ENCODE results near the gene PTPRH.
"Not testable (repeated sequence)": the region's sequence is repeated elsewhere in the genome, so short reads cannot be mapped to it uniquely, and the experiment has no call there.

Gene PTPRH

DNA sequence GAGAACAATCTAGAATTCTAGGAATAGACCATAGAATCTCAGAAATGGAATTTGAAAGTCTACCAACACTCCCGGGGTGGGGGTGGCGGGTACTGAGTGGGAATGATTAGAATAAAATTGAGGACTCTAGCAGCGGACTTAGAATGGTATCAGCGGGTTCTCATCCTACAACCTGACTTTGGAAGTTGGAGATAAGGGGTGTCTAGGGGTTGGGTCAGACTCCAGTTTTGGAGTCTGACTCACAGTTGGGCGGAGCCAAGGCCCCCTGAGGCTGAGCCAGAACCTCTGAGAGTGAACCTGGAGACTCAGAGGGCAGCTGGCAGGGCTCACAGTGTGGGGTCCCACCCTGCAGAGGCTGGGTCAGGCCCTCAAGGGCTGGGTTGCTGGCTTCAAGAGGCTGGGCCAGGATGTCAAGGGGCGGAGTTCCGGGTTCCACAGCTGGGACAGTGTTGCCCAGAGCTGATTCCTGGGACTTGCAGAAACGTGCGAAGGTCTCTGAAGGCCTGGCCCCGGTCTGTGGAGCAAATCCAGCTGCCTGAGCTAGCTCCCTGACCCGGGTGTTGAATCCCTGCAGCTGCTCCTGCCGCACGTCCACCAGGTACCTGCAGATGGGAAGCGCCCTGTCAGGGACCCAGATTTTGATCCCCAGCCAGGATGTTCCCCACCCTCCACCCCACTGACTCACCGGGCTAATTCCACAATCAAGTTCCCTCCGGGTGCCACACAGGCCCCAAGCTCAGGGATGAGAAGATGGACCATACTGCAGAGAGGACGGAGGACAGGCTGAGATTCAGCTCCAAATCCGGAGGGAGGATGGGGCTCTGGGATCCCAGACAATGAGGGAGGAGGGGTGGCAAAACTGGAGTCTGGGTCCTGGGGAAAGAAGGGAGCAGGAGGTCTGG is 50.2 kb downstream of the PTPRH start:
- H2AK5ac ChIP-seq (ENCODE audit: low read length), result no peak overlapping the region
- H3K27ac ChIP-seq (ENCODE audit: low read depth, low read length), result no peak overlapping the region
- peak; percentile 75 for DNase-seq
- no peak overlapping the region for H2BK5ac ChIP-seq (ENCODE audit: low read length)
- H3K79me2 ChIP-seq (ENCODE audit: control insufficient read depth, insufficient read depth, low read length), result no peaks in the 10 kb centered on the region
- H4K5ac ChIP-seq (ENCODE audit: low read length), result no peak overlapping the region
- H3K18ac ChIP-seq (ENCODE audit: low read length), result no peak overlapping the region
- H3K23ac ChIP-seq (ENCODE audit: low read length), result no peak overlapping the region
- no peaks in the 10 kb centered on the region for H3K36me3 ChIP-seq (ENCODE audit: control insufficient read depth, insufficient read depth, low read length)
- no peak overlapping the region for H2BK120ac ChIP-seq (ENCODE audit: low read depth, low read length)
- H2BK15ac ChIP-seq (replicated peaks; ENCODE audit: low read depth), result no peak overlapping the region
- no peaks in the 10 kb centered on the region for H3K4me1 ChIP-seq (ENCODE audit: control insufficient read depth, low read depth, low read length)
- no peak overlapping the region for H3K9ac ChIP-seq (ENCODE audit: low read length)
- H3K4ac ChIP-seq (ENCODE audit: low read depth, low read length), result no peak overlapping the region
- WGBS (ENCODE audit: extremely low coverage, insufficient coverage, low lambda C conversion rate), result no CpG with 5 or more reads among the region's 18 CpGs
- H4K8ac ChIP-seq (ENCODE audit: low read depth, low read length), result no peak overlapping the region
- no peaks in the 10 kb centered on the region for H3K79me1 ChIP-seq (ENCODE audit: low read length)
- H3K56ac ChIP-seq (ENCODE audit: low read length), result peak overlapping the region; percentile 5
- H3K27me3 ChIP-seq (ENCODE audit: insufficient read depth, low read length, poor library complexity), result peaks cover 6% of the 10 kb centered on the region
- H3K4me3 ChIP-seq (ENCODE audit: low read length), result no peak overlapping the region
- H3K4me2 ChIP-seq (ENCODE audit: low read length), result no peak overlapping the region

DNA sequence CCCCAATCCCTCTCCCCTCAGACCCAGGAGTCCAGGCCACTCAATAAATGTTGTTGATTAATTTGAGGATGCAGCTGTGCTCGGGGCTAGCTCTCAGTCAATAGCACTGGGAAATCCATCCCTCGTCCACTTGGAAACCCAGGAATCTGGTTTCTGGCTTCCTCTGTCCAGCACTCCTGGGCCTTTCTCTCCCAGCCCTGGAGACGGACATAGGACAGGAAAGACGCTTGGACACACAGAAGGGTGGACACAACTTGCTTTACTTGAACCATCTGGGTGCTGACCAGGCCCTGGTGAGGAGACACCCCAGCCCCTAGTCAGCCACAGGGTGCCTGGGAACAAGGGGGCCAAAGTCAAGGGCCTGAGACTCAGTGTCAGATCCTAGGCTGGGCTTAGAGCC is 50.9 kb downstream of the PTPRH start:
- Histone ChIP-seq H3K79me1 (ENCODE audit: low read length) (no peaks in the 10 kb centered on the region), H2BK5ac (ENCODE audit: low read length) (no peak overlapping the region), H3K27me3 (ENCODE audit: insufficient read depth, low read length, poor library complexity) (peaks cover 6% of the 10 kb centered on the region), H3K4me1 (ENCODE audit: control insufficient read depth, low read depth, low read length) (no peaks in the 10 kb centered on the region), H3K4me3 (ENCODE audit: low read length) (no peak overlapping the region), H3K9ac (ENCODE audit: low read length) (no peak overlapping the region), H4K8ac (ENCODE audit: low read depth, low read length) (no peak overlapping the region), H3K23ac (ENCODE audit: low read length) (no peak overlapping the region), H2AK5ac (ENCODE audit: low read length) (no peak overlapping the region), H3K36me3 (ENCODE audit: control insufficient read depth, insufficient read depth, low read length) (no peaks in the 10 kb centered on the region), H2BK120ac (ENCODE audit: low read depth, low read length) (no peak overlapping the region), H2BK15ac (replicated peaks; ENCODE audit: low read depth) (no peak overlapping the region), H3K79me2 (ENCODE audit: control insufficient read depth, insufficient read depth, low read length) (no peaks in the 10 kb centered on the region), H3K27ac (ENCODE audit: low read depth, low read length) (no peak overlapping the region), H3K4me2 (ENCODE audit: low read length) (no peak overlapping the region), H3K18ac (ENCODE audit: low read length) (no peak overlapping the region), H4K5ac (ENCODE audit: low read length) (no peak overlapping the region), H3K56ac (ENCODE audit: low read length) (no peak overlapping the region), H3K4ac (ENCODE audit: low read depth, low read length) (no peak overlapping the region)
- no peak for DNase-seq
- WGBS (ENCODE audit: extremely low coverage, insufficient coverage, low lambda C conversion rate), result no CpG with 5 or more reads among the region's 4 CpGs

DNA sequence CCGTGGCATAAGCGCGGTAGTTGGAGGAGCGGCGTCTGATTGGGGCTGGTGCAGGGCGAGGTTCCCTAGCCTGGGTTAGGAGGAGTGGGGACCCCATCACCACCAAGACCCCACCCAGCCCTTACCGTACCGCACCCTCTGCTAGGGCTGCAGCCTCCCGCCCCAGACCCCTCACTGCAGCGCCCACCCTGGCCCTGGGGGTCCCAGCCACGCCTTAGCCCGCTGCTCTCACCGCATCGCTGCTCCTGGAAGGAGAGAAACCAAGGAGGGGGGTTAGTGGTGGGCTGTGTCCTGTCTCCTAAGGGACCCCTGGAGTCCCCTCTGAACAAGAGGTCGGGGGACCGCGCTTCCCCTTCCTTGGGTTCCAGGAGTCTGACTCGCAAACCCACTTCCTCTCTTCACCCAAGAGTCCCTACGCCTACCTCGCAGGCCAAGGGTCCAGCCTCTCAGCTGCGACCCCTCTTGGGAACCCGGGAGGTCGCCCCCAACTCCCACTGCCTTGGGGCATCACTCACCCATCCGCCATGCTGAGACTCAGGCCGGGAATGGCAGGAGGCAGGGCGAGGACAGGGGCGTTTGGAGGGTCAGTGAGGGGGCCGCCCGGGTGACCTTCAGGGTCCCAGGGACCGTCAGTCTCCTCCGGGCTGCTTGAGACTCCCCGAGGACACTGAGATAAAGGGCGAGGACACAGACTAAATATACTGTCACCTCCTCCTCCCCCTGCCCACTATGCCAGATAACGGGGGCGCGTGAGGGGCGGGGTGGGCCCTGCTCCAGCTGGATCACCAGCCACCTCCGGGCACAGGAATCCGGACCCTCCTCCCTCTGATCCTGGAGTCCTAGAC is 52.0 kb downstream of the PTPRH start, which contains the start of gene TNNI3:
Gene TNNI3, minus strand, starts transcription at position 669 of the 845 bp plus-strand sequence. Its CDS starts 143 bp downstream, at position 526.
- Histone ChIP-seq H3K56ac (ENCODE audit: low read length) (peak within 1 kb of the TSS; percentile 56), H3K27ac (ENCODE audit: low read depth, low read length) (no peak within 1 kb of the TSS), H2BK5ac (ENCODE audit: low read length) (no peak within 1 kb of the TSS)

DNA sequence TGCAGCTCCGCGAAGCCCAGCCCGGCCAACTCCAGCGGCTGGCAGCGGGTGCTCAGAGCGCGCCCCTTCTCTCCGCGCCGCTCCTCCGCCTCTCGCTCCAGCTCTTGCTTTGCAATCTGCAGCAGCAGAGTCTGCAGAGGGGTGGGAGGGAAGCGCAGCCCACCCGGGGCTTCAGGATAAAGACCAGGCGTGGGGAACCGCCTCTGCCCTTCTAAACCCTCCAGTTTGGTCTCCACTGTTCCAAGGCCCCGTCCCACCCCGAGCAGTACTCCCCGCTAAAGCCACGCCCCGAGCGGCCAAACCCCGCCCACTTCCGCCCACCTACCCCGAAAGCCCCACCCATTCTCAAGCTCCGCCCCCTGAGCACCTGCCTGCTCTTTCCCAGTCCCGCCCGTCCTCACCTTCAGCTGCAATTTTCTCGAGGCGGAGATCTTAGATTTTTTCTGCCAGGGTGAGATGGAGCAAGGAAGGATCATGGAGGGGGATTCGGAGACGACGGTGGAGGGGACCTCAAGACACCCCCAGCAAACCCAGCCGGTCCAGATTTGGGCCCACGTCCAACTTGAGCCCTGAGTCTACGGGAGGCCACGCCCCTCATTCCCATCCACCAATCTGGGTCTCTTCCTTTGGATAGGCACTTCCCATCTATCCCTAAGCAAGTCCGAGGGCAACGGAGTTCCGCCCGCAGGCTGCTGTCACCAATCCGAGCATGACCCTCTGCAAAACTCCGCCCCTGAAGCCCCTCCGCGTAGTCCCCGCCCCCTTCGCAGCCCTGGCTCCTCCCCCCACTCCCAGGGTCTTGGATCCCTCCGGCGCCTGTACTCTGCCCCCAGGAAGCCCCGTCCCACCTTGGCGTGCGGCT is 52.9 kb downstream of the PTPRH start:
- no CpG with 5 or more reads among the region's 52 CpGs for WGBS (ENCODE audit: extremely low coverage, insufficient coverage, low lambda C conversion rate)
- no peak overlapping the region for H4K5ac ChIP-seq (ENCODE audit: low read length)
- H3K27ac ChIP-seq (ENCODE audit: low read depth, low read length), result no peak overlapping the region
- no peaks in the 10 kb centered on the region for H3K79me2 ChIP-seq (ENCODE audit: control insufficient read depth, insufficient read depth, low read length)
- H3K23ac ChIP-seq (ENCODE audit: low read length), result peak overlapping the region; percentile 57
- DNase-seq, result peak; percentile 91
- no peak overlapping the region for H3K4ac ChIP-seq (ENCODE audit: low read depth, low read length)
- peak overlapping the region; percentile 63 for H3K9ac ChIP-seq (ENCODE audit: low read length)
- peak overlapping the region; percentile 67 for H3K4me2 ChIP-seq (ENCODE audit: low read length)
- H3K4me3 ChIP-seq (ENCODE audit: low read length), result peak overlapping the region; percentile 26
- no peaks in the 10 kb centered on the region for H3K36me3 ChIP-seq (ENCODE audit: control insufficient read depth, insufficient read depth, low read length)
- H3K4me1 ChIP-seq (ENCODE audit: control insufficient read depth, low read depth, low read length), result no peaks in the 10 kb centered on the region
- no peak overlapping the region for H2BK15ac ChIP-seq (replicated peaks; ENCODE audit: low read depth)
- no peak overlapping the region for H2AK5ac ChIP-seq (ENCODE audit: low read length)
- H3K56ac ChIP-seq (ENCODE audit: low read length), result peak overlapping the region; percentile 81
- H3K18ac ChIP-seq (ENCODE audit: low read length), result no peak overlapping the region
- no peak overlapping the region for H4K8ac ChIP-seq (ENCODE audit: low read depth, low read length)
- H2BK120ac ChIP-seq (ENCODE audit: low read depth, low read length), result no peak overlapping the region
- H2BK5ac ChIP-seq (ENCODE audit: low read length), result no peak overlapping the region
- no peaks in the 10 kb centered on the region for H3K27me3 ChIP-seq (ENCODE audit: insufficient read depth, low read length, poor library complexity)
- no peaks in the 10 kb centered on the region for H3K79me1 ChIP-seq (ENCODE audit: low read length)

More for the DNA sequence above, 52.0 kb downstream of the PTPRH start, which contains the start of gene TNNI3:
- no peak within 1 kb of the TSS for H3K4ac ChIP-seq (ENCODE audit: low read depth, low read length)
- H3K9ac ChIP-seq (ENCODE audit: low read length), result no peak within 1 kb of the TSS
- H3K79me2 ChIP-seq (ENCODE audit: control insufficient read depth, insufficient read depth, low read length), result no peaks in the 10 kb centered on the region
- no CpG with 5 or more reads among the region's 39 CpGs for WGBS (ENCODE audit: extremely low coverage, insufficient coverage, low lambda C conversion rate)
- no peaks in the 10 kb centered on the region for H3K36me3 ChIP-seq (ENCODE audit: control insufficient read depth, insufficient read depth, low read length)
- H3K4me2 ChIP-seq (ENCODE audit: low read length), result peak within 1 kb of the TSS; percentile 14
- H2AK5ac ChIP-seq (ENCODE audit: low read length), result no peak within 1 kb of the TSS
- H3K18ac ChIP-seq (ENCODE audit: low read length), result no peak within 1 kb of the TSS
- no peak for DNase-seq
- no peaks in the 10 kb centered on the region for H3K79me1 ChIP-seq (ENCODE audit: low read length)
- H3K4me1 ChIP-seq (ENCODE audit: control insufficient read depth, low read depth, low read length), result no peaks in the 10 kb centered on the region
- H3K23ac ChIP-seq (ENCODE audit: low read length), result peak within 1 kb of the TSS; percentile 57
- no peak within 1 kb of the TSS for H4K8ac ChIP-seq (ENCODE audit: low read depth, low read length)
- no peak within 1 kb of the TSS for H3K4me3 ChIP-seq (ENCODE audit: low read length)
- no peak within 1 kb of the TSS for H4K5ac ChIP-seq (ENCODE audit: low read length)
- peaks cover 6% of the 10 kb centered on the region for H3K27me3 ChIP-seq (ENCODE audit: insufficient read depth, low read length, poor library complexity)
- H2BK15ac ChIP-seq (replicated peaks; ENCODE audit: low read depth), result no peak within 1 kb of the TSS
- no peak within 1 kb of the TSS for H2BK120ac ChIP-seq (ENCODE audit: low read depth, low read length)

DNA sequence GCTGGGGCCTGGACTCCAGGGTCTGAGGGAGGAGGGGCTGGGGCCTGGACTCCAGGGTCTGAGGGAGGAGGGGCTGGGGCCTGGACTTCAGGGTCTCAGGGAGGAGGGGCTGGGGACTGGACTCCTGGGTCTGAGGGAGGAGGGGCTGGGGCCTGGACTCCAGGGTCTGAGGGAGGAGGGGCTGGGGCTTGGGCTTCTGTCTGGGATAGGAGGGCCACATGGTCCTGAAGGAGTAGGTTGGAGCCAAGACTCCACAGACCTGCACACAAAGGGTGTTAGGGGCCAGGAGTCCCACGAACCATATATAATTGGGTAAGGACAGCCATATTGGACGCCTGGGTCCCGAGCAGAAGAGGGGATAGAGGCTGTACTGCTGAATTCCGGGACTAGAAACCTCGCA is 53.5 kb downstream of the PTPRH start:
- not testable (repeated sequence) for H3K4me3 ChIP-seq (ENCODE audit: low read length); DNase-seq; H3K27ac ChIP-seq (ENCODE audit: low read depth, low read length); H3K36me3 ChIP-seq (ENCODE audit: control insufficient read depth, insufficient read depth, low read length); H3K4me1 ChIP-seq (ENCODE audit: control insufficient read depth, low read depth, low read length); H2BK15ac ChIP-seq (replicated peaks; ENCODE audit: low read depth); H3K4ac ChIP-seq (ENCODE audit: low read depth, low read length); H2AK5ac ChIP-seq (ENCODE audit: low read length); H4K5ac ChIP-seq (ENCODE audit: low read length); H3K23ac ChIP-seq (ENCODE audit: low read length); H4K8ac ChIP-seq (ENCODE audit: low read depth, low read length); H3K79me1 ChIP-seq (ENCODE audit: low read length); H2BK120ac ChIP-seq (ENCODE audit: low read depth, low read length); H3K18ac ChIP-seq (ENCODE audit: low read length); H2BK5ac ChIP-seq (ENCODE audit: low read length); H3K79me2 ChIP-seq (ENCODE audit: control insufficient read depth, insufficient read depth, low read length); H3K27me3 ChIP-seq (ENCODE audit: insufficient read depth, low read length, poor library complexity)
- peak overlapping the region; percentile 81 for H3K56ac ChIP-seq (ENCODE audit: low read length)
- H3K4me2 ChIP-seq (ENCODE audit: low read length), result peak overlapping the region; percentile 67
- peak overlapping the region; percentile 63 for H3K9ac ChIP-seq (ENCODE audit: low read length)
- no CpG with 5 or more reads among the region's 5 CpGs for WGBS (ENCODE audit: extremely low coverage, insufficient coverage, low lambda C conversion rate)
